SK-N-MC (cell line): ENCODE results near the gene MOXD1.

Experiments
- EZH2 ChIP-seq: fragments of 200-600 bp; sonication (generic); IDR thresholded peaks from one replicate; pipeline ENCODE4 v1.6.1; 2017; ENCODE audit warnings: antibody characterized with exemption
- POLR2AphosphoS5 ChIP-seq: IDR thresholded peaks from 2 replicates; pipeline ENCODE4 v1.6.1; 2012; ENCODE audit warnings: mild to moderate bottlenecking, low read depth, low read length, borderline replicate concordance

DNA sequence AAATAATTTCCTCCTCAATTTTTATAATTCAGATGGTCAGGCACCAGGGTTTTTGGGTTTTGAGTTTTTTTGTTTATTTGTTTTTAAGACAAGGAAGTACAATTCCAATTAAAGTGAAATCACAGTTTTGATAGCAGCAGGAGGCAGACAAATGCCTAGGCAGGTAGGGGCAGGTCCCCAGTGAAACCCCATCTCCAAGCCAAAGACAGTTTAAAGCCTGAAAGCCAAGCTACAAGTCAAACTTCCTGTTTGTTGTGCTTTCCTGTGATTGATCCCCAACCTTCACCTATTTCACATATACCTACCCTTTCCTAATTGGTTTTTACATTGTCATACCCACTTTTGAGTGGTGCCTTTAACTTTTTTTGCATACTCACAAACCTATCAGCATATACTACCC is 149.6 kb downstream of the MOXD1 start:
- no peak for TF ChIP-seq EZH2
- no peak for TF ChIP-seq POLR2AphosphoS5
